Prostate gland (tissue), 2 donors: Measurements from ENCODE around the gene POLD1.

ENCODE experiments used
- CTCF ChIP-seq, 4 experiments: fragments of 200-600 bp in 2 of 4; fragments of 450-650 bp in 2 of 4; sonication (generic) in 2 of 4; IDR thresholded peaks; 1 replicate in 3 of 4; 2 replicates in 1 of 4; pipeline ENCODE4 v1.5.1; 2016 to 2019; ENCODE audit warnings: antibody characterized with exemption in 4 of 4, mild to moderate bottlenecking in 2 of 4, moderate library complexity in 2 of 4
- POLR2A ChIP-seq: fragments of 450-650 bp; IDR thresholded peaks from one replicate; pipeline ENCODE4 v1.6.1; 2016; ENCODE audit warnings: antibody characterized with exemption, mild to moderate bottlenecking
- POLR2AphosphoS5 ChIP-seq: sonication (generic); formaldehyde crosslinking; IDR thresholded peaks from one replicate; pipeline ENCODE4 v1.6.1; 2017; ENCODE audit warnings: antibody characterized with exemption

- no peak for TF ChIP-seq CTCF (IDR thresholded peaks at IDR 0.05)
- no peak for TF ChIP-seq POLR2AphosphoS5
- TF ChIP-seq POLR2A: no peak
Observed at GRCh38 chr19:50352242-50352641, 31.9 kb upstream of the POLD1 start.
